ENCODE results near the gene MRPS23.

The MRPS23 gene

GRCh38 chr17:57819867-57820266 lies 30.0 kb downstream of the MRPS23 start:
- Histone ChIP-seq H3K4me3 (ENCODE audit: low read depth, low read length, poor library complexity, severe bottlenecking) (no peak overlapping the region), H3K9me3 (ENCODE audit: low read length) (no peaks in the 10 kb centered on the region), H4K20me1 (ENCODE audit: insufficient read depth, low read length) (no peaks in the 10 kb centered on the region), H3K27me3 (ENCODE audit: insufficient read depth, low read length) (no peaks in the 10 kb centered on the region), H3K4me1 (ENCODE audit: insufficient read depth, low read length, severe bottlenecking) (no peaks in the 10 kb centered on the region), H3K79me2 (ENCODE audit: insufficient read depth, low read length) (no peaks in the 10 kb centered on the region), H3K27ac (ENCODE audit: low read depth, low read length, poor library complexity, severe bottlenecking) (no peak overlapping the region), H2AFZ (ENCODE audit: low read length) (no peak overlapping the region), H3K36me3 (ENCODE audit: insufficient read depth, low read length) (no peaks in the 10 kb centered on the region), H3F3A (ENCODE audit: insufficient read depth, low read length) (no peaks in the 10 kb centered on the region), H3K9ac (ENCODE audit: low read length) (no peak overlapping the region), H3K4me2 (ENCODE audit: low read length) (no peak overlapping the region), H3K9me2 (ENCODE audit: low read depth, low read length) (no peaks in the 10 kb centered on the region)
- TF ChIP-seq EZH2 (IDR thresholded peaks at IDR 0.05; ENCODE audit: borderline replicate concordance, low read length) (no peak), CTCF (IDR thresholded peaks at IDR 0.05; ENCODE audit: low read length) (no peak)

DNA sequence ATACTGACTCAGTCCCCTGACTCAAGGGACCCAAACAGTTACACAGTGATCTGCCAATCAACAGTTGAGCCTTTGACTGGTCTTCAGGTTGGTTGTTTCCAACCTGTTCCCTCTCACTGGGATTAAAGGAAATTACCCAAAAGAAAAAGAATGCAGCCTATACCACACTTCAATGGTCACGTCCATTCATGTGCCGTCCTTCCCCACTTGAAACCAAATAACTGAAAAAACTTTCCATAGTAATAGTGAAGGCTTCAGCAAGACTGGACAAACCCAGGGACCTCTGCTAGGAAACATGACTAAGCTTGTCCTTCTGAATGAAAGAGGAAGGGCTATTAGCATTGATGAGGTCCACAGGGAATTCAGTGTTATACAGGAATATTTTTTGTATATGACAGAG lies 30.6 kb downstream of the MRPS23 start:
- Histone ChIP-seq H3K79me2 (ENCODE audit: insufficient read depth, low read length) (no peaks in the 10 kb centered on the region), H3K4me3 (ENCODE audit: low read depth, low read length, poor library complexity, severe bottlenecking) (no peak overlapping the region), H2AFZ (ENCODE audit: low read length) (no peak overlapping the region), H3K36me3 (ENCODE audit: insufficient read depth, low read length) (no peaks in the 10 kb centered on the region), H4K20me1 (ENCODE audit: insufficient read depth, low read length) (no peaks in the 10 kb centered on the region), H3F3A (ENCODE audit: insufficient read depth, low read length) (no peaks in the 10 kb centered on the region), H3K9ac (ENCODE audit: low read length) (no peak overlapping the region), H3K4me2 (ENCODE audit: low read length) (no peak overlapping the region), H3K4me1 (ENCODE audit: insufficient read depth, low read length, severe bottlenecking) (no peaks in the 10 kb centered on the region), H3K9me2 (ENCODE audit: low read depth, low read length) (no peaks in the 10 kb centered on the region), H3K27ac (ENCODE audit: low read depth, low read length, poor library complexity, severe bottlenecking) (no peak overlapping the region), H3K9me3 (ENCODE audit: low read length) (no peaks in the 10 kb centered on the region), H3K27me3 (ENCODE audit: insufficient read depth, low read length) (no peaks in the 10 kb centered on the region)
- TF ChIP-seq CTCF (IDR thresholded peaks at IDR 0.05; ENCODE audit: low read length) (no peak), EZH2 (IDR thresholded peaks at IDR 0.05; ENCODE audit: borderline replicate concordance, low read length) (no peak)

GRCh38 chr17:57818066-57818465 lies 31.8 kb downstream of the MRPS23 start:
- Histone ChIP-seq H3F3A (ENCODE audit: insufficient read depth, low read length) (no peaks in the 10 kb centered on the region), H3K27me3 (ENCODE audit: insufficient read depth, low read length) (no peaks in the 10 kb centered on the region), H3K79me2 (ENCODE audit: insufficient read depth, low read length) (no peaks in the 10 kb centered on the region), H4K20me1 (ENCODE audit: insufficient read depth, low read length) (no peaks in the 10 kb centered on the region), H3K27ac (ENCODE audit: low read depth, low read length, poor library complexity, severe bottlenecking) (no peak overlapping the region), H3K4me2 (ENCODE audit: low read length) (no peak overlapping the region), H3K9ac (ENCODE audit: low read length) (no peak overlapping the region), H3K4me3 (ENCODE audit: low read depth, low read length, poor library complexity, severe bottlenecking) (no peak overlapping the region), H2AFZ (ENCODE audit: low read length) (no peak overlapping the region), H3K4me1 (ENCODE audit: insufficient read depth, low read length, severe bottlenecking) (no peaks in the 10 kb centered on the region), H3K36me3 (ENCODE audit: insufficient read depth, low read length) (no peaks in the 10 kb centered on the region), H3K9me3 (ENCODE audit: low read length) (no peaks in the 10 kb centered on the region), H3K9me2 (ENCODE audit: low read depth, low read length) (no peaks in the 10 kb centered on the region)
- TF ChIP-seq EZH2 (IDR thresholded peaks at IDR 0.05; ENCODE audit: borderline replicate concordance, low read length) (no peak), CTCF (IDR thresholded peaks at IDR 0.05; ENCODE audit: low read length) (no peak)
